Right renal cortex interstitium (tissue), 3 donors: Measurements from ENCODE around the gene EIF4E. TPM values are rescaled to one million over a fixed set of nuclear protein-coding genes. Genes with fewer than 3 reads are reported as not detected.
"Not testable (repeated sequence)": the region's sequence is repeated elsewhere in the genome, so short reads cannot be mapped to it uniquely, and the experiment has no call there.

ENCODE experiments used
- DNase-seq, 3 donors: peaks; one replicate each; pipeline ENCODE4 v3.0.0-alpha.2; 2013; ENCODE audit warnings: low read depth in 3 of 3, low spot score in 2 of 3
- polyA plus RNA-seq, 3 donors: library from polyadenylated mRNA; unstranded; fragments of 120-200 nt; gene quantifications; one replicate each; pipeline ENCODE4 v1.2.1, GENCODE V29; 2013; ENCODE audit not compliant: insufficient read length in 3 of 3

The EIF4E gene
- polyA plus RNA-seq, 3 donors, result 136 to 156 (median 150) TPM

DNA sequence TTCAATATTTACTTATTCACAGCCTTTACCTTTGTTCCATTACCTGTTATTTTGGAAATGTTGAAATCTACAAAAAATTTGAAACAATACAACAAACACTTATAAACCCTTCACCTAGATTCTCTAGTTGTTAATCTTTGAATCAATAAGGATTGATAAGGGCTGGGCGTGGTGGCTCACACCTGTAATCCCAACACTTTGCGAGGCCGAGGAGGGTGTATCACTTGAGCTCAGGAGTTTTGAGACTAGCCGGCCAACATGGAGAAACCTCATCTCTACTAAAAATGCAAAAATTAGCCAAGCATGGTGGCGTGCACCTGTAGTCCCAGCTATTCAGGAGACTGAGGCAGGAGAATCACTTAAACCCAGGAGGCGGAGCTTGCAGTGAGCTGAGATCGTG, 5.9 kb upstream of the EIF4E start:
- not testable (repeated sequence) for DNase-seq

GRCh38 chr4:98932539-98932938, 3.6 kb upstream of the EIF4E start:
- DNase-seq, result no peak

DNA sequence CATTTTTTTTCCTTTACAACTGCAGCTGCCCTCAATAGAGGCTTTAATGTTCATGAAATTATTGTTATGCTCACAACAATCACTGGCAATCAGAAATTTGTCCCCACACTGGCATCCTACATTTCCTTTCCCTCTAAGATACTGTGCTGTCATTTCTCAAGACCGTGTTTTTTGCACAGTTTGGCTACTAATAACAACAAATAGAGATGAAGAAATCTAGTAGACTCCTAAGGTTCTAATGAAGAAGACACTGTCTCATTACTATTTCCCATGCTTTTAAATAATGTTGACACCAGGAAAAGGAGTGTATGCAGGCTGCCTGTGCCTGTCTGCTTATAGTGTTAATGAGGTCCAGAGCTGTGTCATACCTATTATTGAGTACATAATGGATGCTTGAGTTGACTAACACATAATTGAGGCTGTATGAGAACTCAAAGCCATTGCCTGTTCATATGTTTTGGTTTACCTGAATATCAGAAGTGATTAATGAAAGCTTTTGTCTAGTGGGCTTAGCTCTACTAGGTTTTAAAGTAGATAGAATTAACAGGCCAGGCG, 1.5 kb upstream of the EIF4E start:
- DNase-seq, result no peak

DNA sequence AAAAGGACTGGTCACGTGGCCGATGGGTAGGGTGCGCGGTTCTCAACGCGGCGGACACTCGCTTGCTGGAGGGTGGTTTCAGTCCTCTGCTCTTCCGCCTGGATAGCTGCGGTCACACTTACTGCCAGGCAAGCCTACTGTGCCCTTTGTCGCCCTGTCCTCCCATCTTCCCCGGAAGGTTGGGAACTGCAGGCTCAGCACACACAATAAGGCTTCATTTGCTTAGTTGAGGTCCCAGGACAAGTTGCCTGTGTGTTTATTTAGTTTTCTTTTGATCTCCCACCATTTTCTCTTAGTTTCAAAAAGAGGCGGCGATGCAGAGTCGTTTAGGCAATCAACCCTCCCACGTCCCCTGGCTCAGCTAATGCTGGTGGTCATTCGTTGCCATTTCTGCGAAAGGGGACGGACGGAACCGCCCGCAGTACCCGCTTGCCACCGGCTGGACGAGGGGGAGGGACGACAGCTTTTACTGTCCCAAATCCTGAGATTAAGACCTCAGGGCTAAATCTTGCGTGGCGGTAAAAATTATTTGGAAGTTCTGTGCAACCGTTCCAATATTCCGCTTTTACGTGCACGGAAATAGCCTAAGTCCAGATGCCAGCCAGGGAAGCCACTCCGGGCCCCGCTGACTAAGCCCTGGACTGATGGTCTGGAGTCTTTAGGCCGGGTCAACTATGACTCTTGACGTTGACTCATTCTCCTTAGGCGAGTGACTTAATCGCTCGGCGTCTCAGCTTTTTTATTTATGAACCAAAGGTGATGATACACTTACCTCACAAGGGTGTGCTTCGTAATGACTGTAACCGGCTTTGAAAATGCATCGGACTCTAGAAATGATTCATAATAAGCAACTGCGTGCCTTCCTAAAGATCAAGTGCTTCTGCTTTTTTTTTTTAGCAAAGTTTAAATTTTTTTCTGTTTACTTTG, 671 bp upstream of the EIF4E start:
- DNase-seq, result peak in 1 of 3 donors; percentile 72

GRCh38 chr4:98928131-98928504, 815 bp downstream of the EIF4E start:
- DNase-seq, result peak; percentile 61 to 71 (median 70)

DNA sequence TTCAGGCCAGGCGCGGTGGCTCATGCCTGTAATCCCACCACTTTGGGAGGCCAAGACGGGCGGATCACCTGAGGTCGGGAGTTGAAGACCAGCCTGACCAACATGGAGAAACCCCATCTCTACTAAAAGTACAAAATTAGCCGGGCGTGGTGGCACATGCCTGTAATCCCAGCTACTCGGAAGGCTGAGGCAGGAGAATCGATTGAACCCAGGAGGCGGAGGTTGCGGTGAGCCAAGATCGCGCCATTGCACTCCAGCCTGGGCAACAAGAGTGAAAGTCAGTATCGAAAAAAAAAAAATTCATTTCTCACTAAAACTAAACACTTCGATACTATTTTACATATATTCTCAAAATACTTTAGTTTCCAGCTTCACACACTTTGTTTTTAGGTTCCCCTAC, 2.7 kb downstream of the EIF4E start:
- not testable (repeated sequence) for DNase-seq

- DNase-seq, result no peak
These were observed 7.6 kb downstream of the EIF4E start for GRCh38 chr4:98921292-98921691.

- no peak for DNase-seq
These were observed 8.9 kb downstream of the EIF4E start for GRCh38 chr4:98919996-98920395.

DNA sequence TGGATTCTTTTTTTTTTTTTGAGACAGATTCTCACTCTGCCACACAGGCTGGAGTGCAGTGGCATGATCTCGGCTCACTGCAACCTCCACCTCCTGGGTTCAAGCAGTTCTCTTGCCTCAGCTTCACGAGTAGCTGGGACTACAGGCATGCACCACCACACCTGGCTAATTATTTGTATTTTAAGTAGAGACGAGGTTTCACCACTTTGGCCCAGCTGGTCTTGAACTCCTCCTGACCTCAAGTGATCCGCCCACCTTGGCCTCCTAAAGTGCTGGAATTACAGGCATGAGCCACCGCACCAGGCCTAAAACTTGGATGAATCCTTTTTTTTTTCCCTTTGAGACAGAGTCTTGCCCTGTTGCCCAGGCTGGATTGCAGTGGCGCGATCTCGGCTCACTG, 18.2 kb downstream of the EIF4E start:
- DNase-seq, result not testable (repeated sequence)

DNA sequence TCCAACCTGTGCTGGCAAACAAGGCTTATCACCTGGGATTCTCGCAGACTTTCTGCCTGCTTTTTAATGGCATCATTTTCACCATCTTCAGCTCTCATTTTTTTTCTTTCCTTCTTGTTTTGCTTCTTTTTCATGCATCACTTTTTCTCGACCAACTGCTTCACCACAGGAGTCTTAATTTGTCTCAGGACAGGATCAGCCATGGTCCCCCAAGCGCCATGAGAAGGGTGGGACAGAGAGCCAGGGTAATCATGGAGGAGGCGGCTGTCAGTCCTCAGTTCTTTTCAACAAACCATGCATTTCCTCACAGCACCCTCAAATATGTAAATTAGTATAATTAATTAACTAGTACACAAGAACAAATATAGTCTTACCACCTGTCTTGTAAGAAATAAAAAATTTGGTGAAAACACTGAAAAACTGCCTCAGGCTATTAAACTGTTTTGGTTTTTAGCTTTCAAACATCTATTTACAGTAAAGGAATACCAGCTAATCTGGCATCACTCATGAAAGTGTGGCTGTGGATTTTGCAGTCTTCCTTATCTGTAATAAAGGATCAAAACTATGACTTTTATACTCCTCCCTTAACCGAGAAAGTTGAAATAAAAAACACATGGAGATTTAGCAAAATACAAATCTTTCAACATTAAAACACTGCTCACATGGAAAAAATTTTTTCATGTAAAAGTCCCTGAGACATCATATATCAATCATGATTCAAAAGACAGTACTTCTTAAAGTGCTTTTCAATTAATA, 19.1 kb downstream of the EIF4E start:
- DNase-seq, result no peak

- DNase-seq, result no peak
These were observed 20.1 kb downstream of the EIF4E start for GRCh38 chr4:98908703-98909262.

- DNase-seq, result no peak
These were observed 20.8 kb downstream of the EIF4E start for GRCh38 chr4:98908182-98908581.

DNA sequence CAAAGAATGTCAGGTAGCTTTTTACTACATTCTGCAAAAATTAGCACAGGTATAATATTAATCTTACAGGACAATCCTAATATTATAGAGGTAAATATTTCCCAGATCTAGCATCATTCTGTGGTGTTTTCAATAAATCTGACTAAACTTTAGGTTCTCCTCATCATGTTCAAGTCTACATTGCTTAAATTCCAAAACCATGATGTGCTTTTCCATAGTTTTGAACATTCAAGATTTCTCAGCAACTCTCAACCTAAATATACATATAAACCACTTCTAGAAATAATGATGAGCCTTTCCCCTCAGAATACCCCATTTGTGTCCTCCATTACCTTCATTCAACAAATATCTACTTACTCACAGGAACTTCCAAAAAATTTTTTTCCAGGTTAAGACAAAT, 23.1 kb downstream of the EIF4E start:
- DNase-seq, result no peak

DNA sequence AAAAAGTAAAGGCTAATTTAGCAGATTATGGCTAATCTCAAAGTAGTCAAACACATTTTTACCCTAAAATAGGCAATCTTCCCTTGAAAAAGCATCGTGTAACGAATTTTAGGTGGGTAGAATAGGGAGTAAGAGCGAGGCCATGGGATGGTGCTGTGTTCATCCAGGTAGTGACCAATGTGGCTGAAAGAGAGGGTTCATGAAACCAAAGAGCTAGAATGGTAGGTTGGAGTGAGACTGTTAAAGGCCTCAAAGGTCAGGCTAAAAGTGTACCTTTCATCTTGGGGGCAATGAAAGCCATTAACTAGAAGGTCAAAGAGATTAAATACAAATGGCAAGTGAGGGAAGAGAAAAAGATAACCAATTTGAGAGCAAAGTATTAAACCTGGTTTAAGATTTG, 23.6 kb downstream of the EIF4E start:
- DNase-seq, result no peak

- DNase-seq, result no peak
These were observed 25.0 kb downstream of the EIF4E start for GRCh38 chr4:98903963-98904362.

- no peak for DNase-seq
These were observed 25.4 kb downstream of the EIF4E start for GRCh38 chr4:98903561-98903960.

- DNase-seq, result no peak
These were observed 29.7 kb downstream of the EIF4E start for GRCh38 chr4:98899277-98899676.

DNA sequence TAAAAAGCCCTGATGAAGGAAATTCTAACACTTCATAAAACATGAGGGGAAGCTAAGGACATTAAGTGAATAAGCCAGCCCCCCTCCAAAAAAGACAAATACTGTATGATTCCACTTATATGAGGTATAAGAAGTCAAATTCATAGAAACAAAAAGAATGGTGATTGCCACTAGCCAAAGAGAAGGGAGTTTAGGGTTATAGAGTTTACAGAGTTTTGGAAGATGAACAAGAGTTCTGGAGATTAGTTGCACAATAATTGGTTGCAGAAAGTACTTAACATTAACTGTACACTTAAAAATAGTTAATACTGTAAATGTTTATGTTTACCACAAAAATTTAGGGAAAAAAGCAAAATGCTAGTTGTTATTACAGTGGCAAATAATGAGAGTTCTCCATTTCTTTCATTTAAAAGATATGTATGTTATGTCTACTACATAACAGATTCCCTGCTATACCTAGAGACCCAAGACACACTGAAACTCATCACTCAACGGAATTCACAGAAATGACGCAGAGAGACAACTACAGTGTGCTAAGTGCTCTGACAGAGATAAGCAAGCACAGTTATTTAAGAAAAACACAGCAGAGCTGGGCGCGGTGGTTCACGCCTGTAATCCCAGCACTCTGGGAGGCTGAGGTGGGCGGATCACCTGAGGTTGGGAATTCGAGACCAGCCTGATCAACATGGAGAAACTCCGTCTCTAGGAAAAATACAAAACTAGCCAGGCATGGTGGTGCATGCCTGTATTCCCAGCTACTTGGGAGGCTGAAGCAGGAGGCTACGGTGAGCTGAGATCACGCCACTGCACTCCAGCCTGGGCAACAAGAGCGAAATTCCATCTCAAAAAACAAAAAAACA, 37.2 kb downstream of the EIF4E start:
- DNase-seq, result no peak

DNA sequence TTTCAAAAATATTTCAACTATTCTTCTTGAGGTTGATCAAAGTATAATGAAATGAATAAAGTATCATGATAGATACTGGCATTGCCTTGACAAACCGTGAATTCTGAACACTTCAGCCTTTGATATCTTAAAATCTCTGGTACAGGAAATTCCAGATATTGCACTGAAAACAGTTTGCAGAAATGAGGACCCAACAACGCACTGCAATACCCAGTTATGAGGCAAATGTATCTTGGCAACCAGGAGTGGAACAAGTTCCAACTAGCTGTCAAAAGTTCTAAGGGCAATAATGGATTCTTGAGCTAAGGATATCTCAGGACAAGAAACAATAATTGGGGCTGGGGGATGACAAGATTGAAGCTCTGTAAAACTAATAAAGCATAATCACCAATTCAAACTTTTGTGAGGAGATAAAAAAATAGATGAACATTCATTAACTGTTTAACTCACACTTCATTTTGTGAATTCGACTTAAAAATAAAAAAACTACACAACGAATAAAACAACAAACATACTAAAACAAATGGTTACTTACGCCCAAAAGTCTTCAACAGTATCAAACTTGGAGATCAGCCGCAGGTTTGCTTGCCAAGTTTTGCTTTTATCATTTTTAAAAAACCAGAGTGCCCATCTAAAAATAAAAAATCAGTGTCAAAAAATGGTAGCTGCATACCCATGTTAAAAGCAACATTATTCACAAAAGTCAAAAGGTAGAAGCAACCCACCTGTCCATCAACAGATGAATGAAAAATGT, 38.1 kb downstream of the EIF4E start:
- no peak for DNase-seq

DNA sequence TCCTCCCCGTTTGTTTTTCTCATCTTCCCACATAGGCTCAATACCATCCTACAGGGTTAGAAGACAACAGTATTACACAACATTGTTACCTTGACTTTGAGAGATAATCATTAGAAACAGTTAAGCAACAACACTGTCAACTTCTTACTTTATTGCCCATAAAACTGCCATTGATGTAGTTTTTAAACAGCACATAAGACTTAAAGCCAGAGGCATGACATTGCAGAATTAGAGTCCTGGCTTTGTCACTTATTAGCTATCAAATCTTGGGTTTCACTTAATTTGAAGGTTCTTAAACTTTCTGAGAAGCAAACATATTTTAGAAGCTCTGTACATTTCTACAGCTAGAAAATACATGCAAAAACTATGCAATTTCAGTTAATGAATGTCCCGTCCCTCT, 41.8 kb downstream of the EIF4E start:
- DNase-seq, result no peak
